Mononuclear cell (primary cell): ENCODE data around the gene PALLD. TPM values are rescaled to one million over a fixed set of nuclear protein-coding genes. Genes with fewer than 3 reads are reported as not detected.
"Not testable (repeated sequence)": the region's sequence is repeated elsewhere in the genome, so short reads cannot be mapped to it uniquely, and the experiment has no call there.

ENCODE experiments used
- H3K27me3 ChIP-seq: 2 replicates; pipeline ENCODE4 v1.6.0; 2011; ENCODE audit warnings: low read length, control low read depth; ENCODE audit not compliant: insufficient read depth
- H3K4me1 ChIP-seq: 2 replicates; pipeline ENCODE4 v1.5.1; 2011; ENCODE audit warnings: mild to moderate bottlenecking, low read length, control low read depth; ENCODE audit not compliant: insufficient read depth
- H3K4me3 ChIP-seq: 2 replicates; pipeline ENCODE4 v1.5.1; 2011; ENCODE audit warnings: mild to moderate bottlenecking, low read length, moderate library complexity
- H3K9me3 ChIP-seq: 2 replicates; pipeline ENCODE4 v1.5.1; 2011; ENCODE audit warnings: low read depth, mild to moderate bottlenecking, control low read depth, low read length
- total RNA-seq: library from RNA; depleted of rRNA; stranded (reverse); fragments of >200 nt; gene quantifications from one replicate; pipeline ENCODE4 v1.2.3, GENCODE V29; 2012

Gene PALLD
- total RNA-seq, 1 donor = 1.8 TPM

- no peaks in the 10 kb centered on the region for H3K9me3 ChIP-seq
- no peak overlapping the region for H3K4me3 ChIP-seq
- no peaks in the 10 kb centered on the region for H3K4me1 ChIP-seq
- no peaks in the 10 kb centered on the region for H3K27me3 ChIP-seq
Observed at GRCh38 chr4:168695288-168695687, 198.4 kb downstream of the PALLD start.

- Histone ChIP-seq H3K4me1 (no peaks in the 10 kb centered on the region), H3K9me3 (no peaks in the 10 kb centered on the region), H3K27me3 (no peaks in the 10 kb centered on the region)
Observed at GRCh38 chr4:168696280-168696679, 199.4 kb downstream of the PALLD start.

GRCh38 chr4:168696826-168697225 lies 200.0 kb downstream of the PALLD start:
- Histone ChIP-seq H3K9me3 (no peaks in the 10 kb centered on the region), H3K4me3 (no peak overlapping the region), H3K27me3 (peaks cover 3% of the 10 kb centered on the region), H3K4me1 (no peaks in the 10 kb centered on the region)

More at GRCh38 chr4:168696280-168696679, 199.4 kb downstream of the PALLD start:
- H3K4me3 ChIP-seq = no peak overlapping the region

- Histone ChIP-seq H3K9me3 (no peaks in the 10 kb centered on the region), H3K4me1 (no peaks in the 10 kb centered on the region), H3K4me3 (no peak overlapping the region), H3K27me3 (peaks cover 5% of the 10 kb centered on the region)
Observed at GRCh38 chr4:168699224-168699878, 202.5 kb downstream of the PALLD start.

- H3K27me3 ChIP-seq = peaks cover 5% of the 10 kb centered on the region
- no peak overlapping the region for H3K4me3 ChIP-seq
- no peaks in the 10 kb centered on the region for H3K9me3 ChIP-seq
- no peaks in the 10 kb centered on the region for H3K4me1 ChIP-seq
Observed at GRCh38 chr4:168701061-168701460, 204.2 kb downstream of the PALLD start.

- not testable (repeated sequence) for H3K27me3 ChIP-seq, H3K4me1 ChIP-seq, H3K4me3 ChIP-seq, H3K9me3 ChIP-seq
Observed at GRCh38 chr4:168702581-168703087, 205.8 kb downstream of the PALLD start.

- Histone ChIP-seq H3K27me3 (peaks cover 5% of the 10 kb centered on the region), H3K9me3 (no peaks in the 10 kb centered on the region), H3K4me3 (no peak overlapping the region), H3K4me1 (no peaks in the 10 kb centered on the region)
Observed at GRCh38 chr4:168705121-168705520, 208.3 kb downstream of the PALLD start.

- Histone ChIP-seq H3K27me3 (no peaks in the 10 kb centered on the region), H3K9me3 (no peaks in the 10 kb centered on the region), H3K4me3 (no peak overlapping the region), H3K4me1 (peaks cover 12% of the 10 kb centered on the region)
Observed at GRCh38 chr4:168707205-168707604, 210.4 kb downstream of the PALLD start.

- no peak overlapping the region for H3K4me3 ChIP-seq
Observed at GRCh38 chr4:168708108-168708507, 211.3 kb downstream of the PALLD start.

GRCh38 chr4:168710353-168710946 lies 213.6 kb downstream of the PALLD start:
- Histone ChIP-seq H3K9me3 (no peaks in the 10 kb centered on the region), H3K4me3 (no peak overlapping the region), H3K4me1 (peaks cover 12% of the 10 kb centered on the region), H3K27me3 (no peaks in the 10 kb centered on the region)

More at GRCh38 chr4:168708108-168708507, 211.3 kb downstream of the PALLD start:
- H3K27me3 ChIP-seq = no peaks in the 10 kb centered on the region
- H3K4me1 ChIP-seq = peaks cover 12% of the 10 kb centered on the region
- H3K9me3 ChIP-seq = no peaks in the 10 kb centered on the region

- no peak overlapping the region for H3K4me3 ChIP-seq
- no peaks in the 10 kb centered on the region for H3K27me3 ChIP-seq
- no peaks in the 10 kb centered on the region for H3K9me3 ChIP-seq
- H3K4me1 ChIP-seq = peaks cover 12% of the 10 kb centered on the region
Observed at GRCh38 chr4:168711197-168712140, 214.6 kb downstream of the PALLD start.

GRCh38 chr4:168712316-168712890 lies 215.6 kb downstream of the PALLD start:
- Histone ChIP-seq H3K4me3 (no peak overlapping the region), H3K4me1 (peaks cover 12% of the 10 kb centered on the region), H3K9me3 (no peaks in the 10 kb centered on the region), H3K27me3 (no peaks in the 10 kb centered on the region)

- Histone ChIP-seq H3K4me1 (peaks cover 12% of the 10 kb centered on the region), H3K27me3 (no peaks in the 10 kb centered on the region), H3K9me3 (no peaks in the 10 kb centered on the region), H3K4me3 (no peak overlapping the region)
Observed at GRCh38 chr4:168713253-168713652, 216.4 kb downstream of the PALLD start.

- Histone ChIP-seq H3K4me3 (no peak overlapping the region), H3K27me3 (no peaks in the 10 kb centered on the region), H3K9me3 (no peaks in the 10 kb centered on the region), H3K4me1 (peaks cover 11% of the 10 kb centered on the region)
Observed at GRCh38 chr4:168715896-168716295, 219.0 kb downstream of the PALLD start.
